Panc1 (cell line): ENCODE measurements around the gene MRGPRX2. TPM values are rescaled to one million over a fixed set of nuclear protein-coding genes. Genes with fewer than 3 reads are reported as not detected.

Experiments
- ATAC-seq: fragments of 200-7000 bp; cut with Tn5 transposase; 2 replicates; pipeline ENCODE4 v1.9.1; 2020; ENCODE audit warnings: mild to moderate bottlenecking, moderate library complexity
- BruUV-seq: library from RNA; stranded (reverse); fragments of 400-500 nt; replicated peaks from 2 replicates; lab custom pipeline; 2021; lab: Mats Ljungman, UMichigan
- CTCF ChIA-PET: fragments of 300-600 bp; sonication (Branson Sonifier 250); formaldehyde crosslinking; loops from one replicate; lab custom pipeline; 2022; ENCODE audit warnings: antibody characterized with exemption; lab: Charles Lee
- POLR2A ChIA-PET: fragments of 300-600 bp; sonication (Branson Sonifier 250); formaldehyde crosslinking; loops from one replicate; lab custom pipeline; 2022; ENCODE audit warnings: antibody characterized with exemption; lab: Charles Lee
- DNase-seq: peaks from one replicate; pipeline ENCODE4 v3.0.0-alpha.2; 2010; ENCODE audit warnings: low read depth, low spot score
- H3K27ac ChIP-seq: 2 replicates; pipeline ENCODE4 v1.5.1; 2011; ENCODE audit warnings: mild to moderate bottlenecking, low read length, inconsistent platforms
- H3K27me3 ChIP-seq: fragments of 200-500 bp; sonication (Bioruptor generic); 2 replicates; pipeline ENCODE4 v1.6.0; 2014; ENCODE audit warnings: low read length, inconsistent platforms; ENCODE audit not compliant: control insufficient read depth, insufficient read depth
- H3K36me3 ChIP-seq: fragments of 200-500 bp; sonication (Bioruptor generic); 2 replicates; pipeline ENCODE4 v1.5.1; 2014; ENCODE audit warnings: inconsistent platforms, mild to moderate bottlenecking, low read length, moderate library complexity; ENCODE audit not compliant: control insufficient read depth, insufficient read depth
- H3K4me1 ChIP-seq: 2 replicates; pipeline ENCODE4 v1.5.1; 2011; ENCODE audit warnings: inconsistent platforms, mild to moderate bottlenecking, low read length, moderate library complexity; ENCODE audit not compliant: control insufficient read depth, insufficient read depth
- H3K4me3 ChIP-seq, 2 experiments: 2 replicates each; pipeline ENCODE4 v1.5.1; 2011 to 2012; ENCODE audit warnings: low read depth in 2 of 2, low read length in 2 of 2, mild to moderate bottlenecking in 2 of 2, inconsistent platforms in 1 of 2, moderate library complexity in 1 of 2
- H3K9me3 ChIP-seq: fragments of 200-500 bp; sonication (Bioruptor generic); 2 replicates; pipeline ENCODE4 v1.5.1; 2014; ENCODE audit warnings: low read depth, mild to moderate bottlenecking, inconsistent platforms, low read length, moderate library complexity; ENCODE audit not compliant: control insufficient read depth, insufficient read depth
- CTCF ChIP-seq: fragments of 450-650 bp; IDR thresholded peaks from 2 replicates; pipeline ENCODE4 v1.5.1; 2017; ENCODE audit warnings: mild to moderate bottlenecking
- POLR2AphosphoS5 ChIP-seq: IDR thresholded peaks from 2 replicates; pipeline ENCODE4 v1.6.1; 2012; ENCODE audit warnings: mild to moderate bottlenecking, low read depth, low read length, moderate library complexity
- REST ChIP-seq, 2 experiments: IDR thresholded peaks; 2 replicates each; pipeline ENCODE4 v1.6.1; 2011 to 2012; ENCODE audit warnings: low read depth in 2 of 2, control low read depth in 1 of 2, low read length in 1 of 2, mild to moderate bottlenecking in 1 of 2, moderate library complexity in 1 of 2; ENCODE audit not compliant: insufficient read depth in 1 of 2
- SIN3A ChIP-seq: IDR thresholded peaks from 2 replicates; pipeline ENCODE4 v1.6.1; 2012; ENCODE audit warnings: low read depth, mild to moderate bottlenecking, low read length, moderate library complexity, borderline replicate concordance; ENCODE audit not compliant: insufficient read depth
- TCF7L2 ChIP-seq: IDR thresholded peaks from 2 replicates; pipeline ENCODE4 v1.6.1; 2011; ENCODE audit warnings: mild to moderate bottlenecking, low read depth, low read length, inconsistent platforms
- in situ Hi-C: cut with HindIII; loops from 2 replicates; pipeline ENCODE4 v1.10.0; 2016; ENCODE audit warnings: low sequenced_read_pairs, low pct_unique_long_range_greater_than_20kb
- intact Hi-C: fragments of 100-400 bp; cut with micrococcal nuclease; formaldehyde crosslinking; loops from one replicate; pipeline ENCODE4 v1.10.0; 2022; ENCODE audit not compliant: unreplicated experiment
- total RNA-seq: library from RNA; stranded (reverse); gene quantifications from one replicate; pipeline ENCODE4 v1.2.1, GENCODE V29; 2021; ENCODE audit not compliant: unreplicated experiment

MRGPRX2 gene
- total RNA-seq, 1 experiment from 2014 or later = not detected

GRCh38 chr11:19091366-19091765 lies 30.8 kb upstream of the MRGPRX2 start:
- peaks cover 17% of the 10 kb centered on the region for H3K27me3 ChIP-seq
- no peaks in the 10 kb centered on the region for H3K4me1 ChIP-seq
- H3K9me3 ChIP-seq = no peaks in the 10 kb centered on the region
- in situ Hi-C loops (no loop called here), intact Hi-C loops (no loop called here)
- ChIA-PET POLR2A (no interaction called here), CTCF (no interaction called here)
- no TSS peak for BruUV-seq
- DNase-seq (no peak), ATAC-seq (no peak)
- no peak overlapping the region for H3K27ac ChIP-seq
- no peak for TF ChIP-seq SIN3A
- H3K4me3 ChIP-seq = no peak overlapping the region
- H3K36me3 ChIP-seq = no peaks in the 10 kb centered on the region

DNA sequence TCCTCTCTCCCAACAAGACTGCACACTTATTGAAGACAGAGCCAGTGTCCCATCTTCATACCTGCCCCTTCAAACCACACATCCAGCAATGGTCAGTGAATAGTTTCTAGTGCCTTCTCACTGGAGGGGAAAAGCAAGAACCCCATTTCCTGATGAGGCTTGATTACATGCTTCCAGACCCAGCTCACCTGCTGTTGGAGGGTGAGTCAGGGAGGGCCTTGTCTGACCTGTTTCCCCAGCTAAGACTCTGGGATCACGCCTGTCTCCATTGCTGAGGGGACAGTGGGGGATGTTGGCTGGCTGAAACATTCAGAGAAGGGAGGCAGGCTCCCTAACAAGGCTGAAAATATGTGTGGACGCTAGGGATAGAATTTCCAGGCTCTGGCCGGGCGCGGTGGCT lies 28.9 kb upstream of the MRGPRX2 start:
- in situ Hi-C loops = no loop called here
- Histone ChIP-seq H3K9me3 (no peaks in the 10 kb centered on the region), H3K4me1 (no peaks in the 10 kb centered on the region), H3K4me3 (no peak overlapping the region), H3K27me3 (peaks cover 8% of the 10 kb centered on the region), H3K36me3 (no peaks in the 10 kb centered on the region), H3K27ac (no peak overlapping the region)
- POLR2A ChIA-PET = no interaction called here
- DNase-seq = no peak
- no peak for ATAC-seq
- TF ChIP-seq SIN3A (no peak), CTCF (no peak), TCF7L2 (no peak), REST (IDR thresholded peaks at IDR 0.05; ENCODE audit: insufficient read depth in 1 of 2, low read depth in 2 of 2, low read length in 1 of 2) (no peak), POLR2AphosphoS5 (no peak)
- intact Hi-C loops = no loop called here
- CTCF ChIA-PET = no interaction called here
- no TSS peak for BruUV-seq

DNA sequence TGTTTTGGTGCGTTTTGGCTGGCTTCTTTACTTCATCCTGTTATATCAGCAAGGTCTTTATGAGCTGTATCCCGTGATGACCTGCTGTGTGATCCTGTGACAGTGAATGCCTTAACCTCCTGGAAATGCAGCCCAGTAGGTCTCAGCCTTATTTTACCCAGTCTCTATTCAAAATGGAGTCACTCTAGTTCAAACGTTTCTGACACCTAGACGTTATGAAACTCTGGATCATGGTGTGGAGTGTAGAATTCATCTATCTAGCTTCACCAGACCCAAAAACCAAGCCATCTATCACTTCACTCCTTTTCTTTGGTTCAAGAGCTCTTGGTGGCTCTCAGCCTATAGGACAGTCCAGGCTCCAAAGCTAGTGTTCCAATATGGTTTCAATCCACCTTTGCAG lies 28.3 kb upstream of the MRGPRX2 start:
- TF ChIP-seq REST (IDR thresholded peaks at IDR 0.05; ENCODE audit: insufficient read depth in 1 of 2, low read depth in 2 of 2, low read length in 1 of 2) (no peak), SIN3A (no peak), CTCF (no peak), TCF7L2 (no peak), POLR2AphosphoS5 (no peak)
- in situ Hi-C loops = no loop called here
- CTCF ChIA-PET = interaction anchor here (0.8 kb wide), 1 partner anchor 416 kb away, joined by 3 read pairs; no protein-coding TSS in a partner anchor
- Histone ChIP-seq H3K4me1 (no peaks in the 10 kb centered on the region), H3K27me3 (peaks cover 4% of the 10 kb centered on the region; the same call in 1 of the 2 replicates), H3K4me3 (no peak overlapping the region), H3K27ac (no peak overlapping the region), H3K36me3 (no peaks in the 10 kb centered on the region), H3K9me3 (no peaks in the 10 kb centered on the region)
- POLR2A ChIA-PET = no interaction called here
- no TSS peak for BruUV-seq
- intact Hi-C loops = no loop called here
- ATAC-seq (no peak), DNase-seq (no peak)
